Frontal cortex (tissue), 4 donors: ENCODE measurements around the gene LNPK. TPM values are rescaled to one million over a fixed set of nuclear protein-coding genes. Genes with fewer than 3 reads are reported as not detected.
"Not testable (repeated sequence)": the region's sequence is repeated elsewhere in the genome, so short reads cannot be mapped to it uniquely, and the experiment has no call there.

Experiments
- DNase-seq, 2 donors: peaks; one replicate each; pipeline ENCODE4 v3.0.0; 2012; ENCODE audit warnings: low spot score in 2 of 2
- FAIRE-seq: peaks from 2 replicates; lab custom pipeline; 2012; peaks lifted over from hg19 to GRCh38; lab: Jason Lieb, UNC
- total RNA-seq: library from RNA; depleted of rRNA; stranded (reverse); fragments of >200 nt; gene quantifications from one replicate; pipeline ENCODE4 v1.2.3, GENCODE V29; 2014
- donor health status: control.
- donor health status: control.
- donor health status: control.

The LNPK gene, protein sequence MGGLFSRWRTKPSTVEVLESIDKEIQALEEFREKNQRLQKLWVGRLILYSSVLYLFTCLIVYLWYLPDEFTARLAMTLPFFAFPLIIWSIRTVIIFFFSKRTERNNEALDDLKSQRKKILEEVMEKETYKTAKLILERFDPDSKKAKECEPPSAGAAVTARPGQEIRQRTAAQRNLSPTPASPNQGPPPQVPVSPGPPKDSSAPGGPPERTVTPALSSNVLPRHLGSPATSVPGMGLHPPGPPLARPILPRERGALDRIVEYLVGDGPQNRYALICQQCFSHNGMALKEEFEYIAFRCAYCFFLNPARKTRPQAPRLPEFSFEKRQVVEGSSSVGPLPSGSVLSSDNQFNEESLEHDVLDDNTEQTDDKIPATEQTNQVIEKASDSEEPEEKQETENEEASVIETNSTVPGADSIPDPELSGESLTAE
- total RNA-seq = 62.8 TPM

DNA sequence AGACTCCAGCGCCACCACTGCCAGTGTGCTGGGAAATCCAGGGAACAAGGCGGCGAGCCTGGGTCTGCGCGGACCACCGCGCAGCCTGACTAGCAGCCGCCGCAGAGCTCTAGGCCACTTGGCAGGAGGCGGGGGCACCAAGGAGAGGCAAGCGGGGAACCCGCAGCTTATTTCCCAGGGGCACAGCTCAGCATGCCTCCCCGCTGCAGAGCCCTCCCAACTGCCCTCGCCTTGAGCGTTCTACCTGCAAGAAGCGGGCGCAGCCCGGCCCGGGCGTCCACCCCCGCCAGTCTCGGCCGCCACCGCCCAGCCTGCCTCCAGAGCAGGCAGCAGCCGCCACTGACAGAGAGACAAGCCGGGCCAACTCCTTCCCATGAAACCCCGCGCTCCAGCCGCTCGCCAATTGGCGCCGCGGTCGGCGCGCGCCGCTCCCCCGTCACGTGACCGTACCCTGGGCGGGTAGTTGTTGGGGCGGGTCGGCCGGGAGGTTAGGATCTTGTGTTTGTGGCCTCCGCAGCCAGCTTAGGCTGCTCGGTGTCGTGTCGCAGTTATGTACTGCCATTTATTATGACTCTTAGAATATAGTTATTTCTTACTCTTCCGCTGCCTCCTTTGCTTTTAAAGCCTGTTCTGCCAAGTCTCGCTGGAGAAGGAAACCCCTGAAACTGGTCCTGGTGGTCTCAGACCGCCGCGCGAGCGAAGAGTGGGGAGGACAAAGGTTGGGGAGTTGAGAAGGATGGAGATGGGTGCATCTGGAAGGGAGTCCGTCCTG lies at the start of gene LNPK:
Gene LNPK, minus strand, starts transcription at position 352 of the 772 bp plus-strand sequence. CDS start 6,683 bp downstream, outside the sequence.
- no peak for FAIRE-seq

DNA sequence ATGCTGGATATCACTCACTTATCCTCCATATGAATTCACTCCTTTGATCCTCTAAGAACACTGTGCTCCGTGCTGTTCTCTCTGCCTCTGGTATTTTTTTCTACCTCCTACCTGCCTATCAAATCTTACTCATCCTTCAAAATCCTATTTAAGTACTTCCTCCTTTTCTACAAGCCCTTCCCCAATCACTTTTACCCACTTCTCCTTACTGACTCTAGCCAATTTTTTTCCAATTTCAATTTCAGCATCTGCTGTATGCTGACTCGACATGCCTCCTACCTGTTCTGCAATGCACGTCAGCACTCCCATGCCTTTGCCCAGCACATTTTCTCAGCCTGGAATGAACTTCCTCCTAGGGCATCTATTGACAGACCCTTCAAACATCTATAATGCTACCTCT lies 37.3 kb upstream of the LNPK start:
- no peak for FAIRE-seq
- DNase-seq = no peak

More for the DNA sequence above, at the start of gene LNPK:
- peak; percentile 88 to 89 for DNase-seq

DNA sequence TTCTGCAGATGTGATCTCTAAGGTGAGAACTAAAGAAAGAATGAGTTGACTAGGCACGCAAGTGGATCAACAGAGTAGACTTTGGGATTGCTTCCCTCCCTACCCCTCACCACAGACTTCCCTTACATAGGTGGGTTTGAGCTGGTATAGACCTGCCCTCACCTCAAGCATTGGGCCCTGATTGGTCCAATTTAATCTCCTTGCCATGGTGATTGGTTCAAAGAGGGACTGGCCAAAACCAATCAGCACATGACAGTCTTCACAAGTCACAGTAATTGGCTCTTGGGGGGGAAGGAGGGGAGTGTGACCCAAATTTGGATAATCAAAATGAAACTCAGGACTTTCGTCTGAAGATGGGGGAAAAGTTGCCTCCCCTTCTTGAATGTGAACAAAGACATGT lies 36.6 kb upstream of the LNPK start:
- no peak for FAIRE-seq
- no peak for DNase-seq

DNA sequence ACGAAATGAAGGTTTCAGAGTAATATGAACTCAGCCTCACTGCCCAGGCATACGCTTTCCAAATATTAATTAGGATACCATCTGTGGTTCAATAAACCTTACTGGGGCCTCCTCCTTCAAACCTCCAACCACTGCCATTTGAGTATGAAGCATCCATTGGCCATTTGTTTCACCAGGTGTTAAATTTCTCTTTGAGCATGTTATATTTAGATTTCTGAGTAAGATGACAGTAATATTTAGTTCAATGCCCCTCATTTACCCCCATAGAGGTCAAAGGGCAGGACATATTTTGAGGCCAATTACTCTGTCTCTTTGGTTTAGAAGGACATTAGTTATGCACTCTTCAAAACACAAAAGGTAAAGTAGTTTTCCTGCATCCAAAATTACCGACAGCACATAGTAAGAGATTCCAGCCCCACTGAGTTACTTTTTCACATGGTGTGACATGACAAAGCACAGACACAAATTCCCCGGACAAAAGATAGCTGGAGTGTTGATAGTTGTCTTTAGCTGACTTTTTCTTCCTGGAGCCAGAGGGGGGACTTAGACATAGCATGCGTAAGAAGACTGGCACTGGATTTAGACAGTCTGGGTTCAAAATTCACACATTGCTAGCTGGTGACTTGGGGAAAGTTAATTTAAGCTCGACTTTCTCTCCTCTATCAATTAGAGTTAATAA lies 33.1 kb upstream of the LNPK start:
- DNase-seq = no peak
- FAIRE-seq = no peak

DNA sequence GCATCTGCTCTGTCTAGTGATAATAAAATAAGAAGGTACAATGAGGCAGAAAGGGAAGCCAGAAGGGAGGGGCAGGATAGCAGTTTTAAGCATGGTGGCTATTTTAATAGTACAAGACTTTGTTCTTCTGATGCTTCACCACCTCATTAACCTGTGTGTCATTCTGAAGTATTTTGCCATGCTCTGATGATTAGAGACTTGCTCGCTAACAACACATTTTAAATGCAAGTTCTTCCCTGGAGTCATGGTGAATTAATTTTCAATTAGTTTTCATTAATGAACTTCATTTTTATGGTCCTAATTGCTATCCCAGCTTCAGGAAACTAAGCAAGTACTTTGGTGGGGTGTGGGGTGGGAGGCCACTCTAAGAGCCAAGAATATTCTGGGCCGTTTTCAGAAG lies 25.7 kb upstream of the LNPK start:
- no peak for DNase-seq

DNA sequence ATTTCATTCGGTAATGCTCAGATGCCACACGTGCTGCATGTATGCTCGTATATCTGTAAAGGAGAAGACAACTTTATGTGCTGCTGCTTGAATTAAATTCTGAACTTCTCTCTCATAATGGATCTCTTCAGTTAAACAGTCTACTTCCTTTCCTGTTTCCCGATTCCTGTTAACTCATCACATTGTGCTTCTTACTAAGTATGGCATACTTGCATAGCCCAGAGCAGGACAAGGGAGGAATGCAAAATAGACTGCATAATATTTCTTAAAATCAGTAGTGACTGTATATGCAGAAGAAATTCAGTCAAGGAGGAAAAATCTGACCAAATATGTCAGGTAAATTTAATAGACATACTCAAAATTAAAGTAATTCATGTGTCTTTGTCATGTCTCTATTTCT lies 23.9 kb upstream of the LNPK start:
- FAIRE-seq (no peak), DNase-seq (no peak)

More for the DNA sequence above, 25.7 kb upstream of the LNPK start:
- FAIRE-seq = no peak

DNA sequence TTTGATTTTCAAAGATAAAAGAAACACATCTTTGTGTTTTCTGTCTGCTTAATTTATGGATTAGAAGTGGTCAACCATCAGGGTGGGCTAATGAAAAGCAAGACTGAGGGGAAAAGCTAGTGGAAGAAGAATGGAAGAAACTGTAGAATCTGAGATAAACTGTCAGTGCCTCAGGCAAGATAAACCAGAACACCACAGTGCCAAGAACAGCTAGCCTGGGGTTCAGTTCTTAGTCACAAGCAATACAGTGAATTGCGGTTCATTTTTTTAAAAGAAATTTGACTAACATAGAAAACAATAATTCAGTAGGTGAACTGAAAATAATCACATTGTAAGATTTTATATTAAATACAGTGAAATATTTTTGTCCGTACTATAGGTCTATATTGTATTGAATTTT lies 22.0 kb upstream of the LNPK start:
- no peak for DNase-seq
- no peak for FAIRE-seq

DNA sequence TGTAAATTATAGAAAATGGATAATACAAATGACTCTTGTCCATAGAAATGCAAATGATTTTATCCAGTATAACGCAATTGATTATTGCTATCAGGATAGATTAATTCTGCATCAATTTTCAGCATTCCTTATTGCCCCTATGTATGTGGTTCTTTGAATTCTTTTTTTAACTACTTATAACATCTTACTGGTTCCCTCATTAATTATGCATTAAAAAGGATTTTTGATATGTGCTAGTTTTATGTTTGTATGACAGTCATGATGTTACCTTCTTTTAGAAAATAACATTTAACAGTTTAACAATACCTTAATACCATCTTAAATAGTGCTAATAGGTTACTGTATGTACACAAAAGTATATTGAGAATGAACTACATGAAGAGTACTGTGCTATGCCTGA lies 20.0 kb upstream of the LNPK start:
- DNase-seq = no peak
- no peak for FAIRE-seq

DNA sequence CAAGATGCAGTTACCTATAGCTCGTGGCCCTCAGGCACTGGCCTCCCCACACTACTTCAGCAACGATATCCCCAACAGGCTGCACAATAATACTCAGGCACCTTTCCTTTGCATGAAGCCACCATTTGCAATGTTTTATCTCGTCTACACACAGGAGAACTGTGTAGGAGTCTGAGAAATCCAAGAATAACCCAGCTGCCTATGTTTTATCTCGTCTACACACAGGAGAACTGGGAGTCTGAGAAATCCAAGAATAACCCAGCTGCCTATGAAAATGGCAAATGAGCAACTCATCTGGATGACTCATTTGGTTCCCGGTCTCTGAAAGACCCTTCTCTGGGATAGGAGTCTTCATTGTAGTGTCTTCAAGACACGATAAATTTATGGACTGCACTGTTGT lies 18.3 kb upstream of the LNPK start:
- DNase-seq (no peak), FAIRE-seq (no peak)

DNA sequence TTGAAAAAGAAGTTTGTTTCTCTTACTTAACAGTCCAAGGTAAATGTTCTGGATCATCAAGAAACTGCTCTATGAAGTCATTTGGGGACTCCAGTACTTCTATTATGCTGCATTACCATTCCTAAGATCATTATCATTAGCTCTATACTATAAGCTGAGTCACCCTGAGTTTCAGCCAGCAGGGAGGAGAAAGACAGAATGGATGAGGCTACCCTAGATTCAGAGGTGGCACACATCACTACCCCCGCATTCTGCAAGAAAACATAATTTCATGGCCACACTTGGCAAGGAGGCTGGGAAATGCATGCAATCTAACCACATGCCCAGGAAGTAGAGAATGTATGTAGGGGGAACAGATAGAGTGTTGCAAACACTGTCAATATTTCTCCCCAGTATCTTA lies 16.6 kb upstream of the LNPK start:
- FAIRE-seq (no peak), DNase-seq (no peak)

DNA sequence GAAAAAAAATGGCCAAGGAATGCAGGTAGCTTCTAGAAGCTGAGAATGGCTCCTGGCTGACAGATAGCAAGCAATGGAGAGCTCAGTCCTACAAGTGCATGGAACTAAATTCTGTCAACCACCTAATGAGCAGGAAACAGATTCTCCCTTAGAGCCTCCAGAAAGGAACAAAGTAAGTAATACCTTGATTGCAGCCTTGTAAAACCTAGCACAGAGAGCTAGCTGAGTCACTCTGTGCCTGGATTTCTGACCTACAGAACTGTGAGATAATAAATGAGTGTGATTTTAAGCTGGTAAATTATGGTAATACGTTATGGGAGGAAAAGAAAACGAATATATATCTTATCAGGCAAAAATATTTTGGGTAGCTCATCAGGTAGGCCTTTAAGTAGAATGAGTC lies 7.4 kb upstream of the LNPK start:
- no peak for DNase-seq
- no peak for FAIRE-seq

DNA sequence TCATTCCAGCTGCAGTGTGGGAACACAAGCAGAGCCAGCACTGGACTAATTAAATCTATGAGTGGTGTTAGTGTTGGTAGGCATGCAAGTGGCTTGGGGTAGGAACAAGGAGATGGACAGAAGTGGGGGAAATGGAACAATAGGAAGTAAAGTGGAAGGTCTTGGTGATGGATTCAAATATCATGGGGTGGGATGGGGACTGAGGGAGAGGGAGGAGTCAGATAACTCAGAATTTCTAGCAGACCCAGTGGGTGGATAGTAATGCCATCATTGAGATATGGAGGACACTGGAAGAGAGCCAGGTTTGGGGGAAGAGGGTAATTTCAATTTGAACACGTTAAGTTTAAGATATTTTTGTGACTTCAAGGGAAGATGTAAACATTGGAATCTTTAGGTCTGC lies 2.9 kb upstream of the LNPK start:
- no peak for FAIRE-seq
- no peak for DNase-seq

DNA sequence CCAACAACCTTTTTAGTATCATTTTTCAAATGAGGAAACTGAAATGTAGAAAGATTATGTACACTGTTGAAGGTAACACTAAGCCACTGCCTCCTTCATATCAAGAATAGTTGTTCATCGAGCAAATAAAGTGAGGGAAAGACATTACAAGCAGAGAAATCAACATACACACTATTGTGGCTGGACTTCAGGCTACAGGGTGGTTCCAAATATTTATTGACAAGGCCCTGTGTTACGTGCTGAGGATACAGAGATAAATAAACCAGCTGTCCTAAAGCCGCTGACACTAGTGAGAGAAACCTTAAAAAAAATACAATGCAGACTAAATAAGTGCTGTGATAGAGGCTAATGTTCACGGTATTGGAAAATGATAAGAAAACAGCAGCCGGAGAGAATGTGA lies 1.9 kb upstream of the LNPK start:
- DNase-seq = no peak
- FAIRE-seq = no peak

DNA sequence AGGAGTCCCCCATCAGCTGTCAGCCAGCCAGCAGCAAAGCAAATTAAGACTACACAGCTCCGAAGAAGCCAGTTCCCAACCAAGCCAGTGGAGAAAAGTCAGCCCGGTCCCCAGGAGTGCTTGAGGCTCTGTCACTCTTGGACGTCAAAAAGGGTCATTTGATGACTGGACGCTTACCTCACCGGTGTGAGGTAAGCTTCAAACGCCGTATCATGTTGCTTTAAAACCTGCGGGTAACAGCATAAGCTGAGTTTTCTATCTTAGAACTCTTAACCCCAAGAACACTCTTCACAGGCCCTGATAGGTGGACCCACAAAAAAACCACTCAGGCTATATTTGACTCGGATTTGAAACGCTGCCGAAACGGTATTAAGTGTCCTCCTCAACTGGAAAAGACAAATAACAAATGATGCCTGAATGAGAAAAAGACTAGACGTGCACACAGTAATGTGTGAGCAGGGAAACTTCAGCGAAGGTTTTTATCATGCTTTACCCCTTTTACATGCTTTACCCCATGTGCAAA lies 682 bp upstream of the LNPK start:
- FAIRE-seq = no peak

DNA sequence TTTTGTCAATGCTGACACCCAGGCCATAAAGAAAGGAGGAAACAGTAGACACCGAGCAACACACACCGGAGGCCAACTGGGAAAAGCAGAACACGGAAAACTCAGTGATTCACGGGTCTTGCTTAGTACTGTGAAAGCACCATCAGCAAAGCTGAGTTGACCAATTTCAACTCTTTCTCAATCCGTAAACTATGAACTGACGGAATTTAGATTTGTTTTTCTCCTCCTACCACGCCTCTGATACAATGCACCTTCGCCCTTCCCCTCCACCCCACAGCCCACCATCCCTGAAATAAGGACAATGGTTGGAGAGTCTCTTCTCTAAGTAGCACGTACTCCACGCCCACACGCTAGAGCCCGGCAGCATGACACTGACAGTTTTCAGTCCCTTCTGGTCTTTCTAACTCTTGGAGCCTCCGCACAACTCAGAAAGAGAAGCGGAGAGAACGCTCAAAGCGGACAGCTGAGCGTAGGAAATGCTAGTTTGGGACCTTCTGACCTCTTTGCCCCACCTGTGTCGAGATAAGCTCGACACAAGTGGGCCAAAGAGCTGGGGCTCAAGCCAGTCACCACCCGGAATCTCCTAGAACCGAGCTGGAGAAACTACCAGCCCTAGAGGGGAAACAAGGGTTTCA lies 669 bp downstream of the LNPK start:
- DNase-seq (peak; percentile 5 to 10), FAIRE-seq (no peak)

More for the DNA sequence above, 682 bp upstream of the LNPK start:
- peak; percentile 10 to 29 for DNase-seq

DNA sequence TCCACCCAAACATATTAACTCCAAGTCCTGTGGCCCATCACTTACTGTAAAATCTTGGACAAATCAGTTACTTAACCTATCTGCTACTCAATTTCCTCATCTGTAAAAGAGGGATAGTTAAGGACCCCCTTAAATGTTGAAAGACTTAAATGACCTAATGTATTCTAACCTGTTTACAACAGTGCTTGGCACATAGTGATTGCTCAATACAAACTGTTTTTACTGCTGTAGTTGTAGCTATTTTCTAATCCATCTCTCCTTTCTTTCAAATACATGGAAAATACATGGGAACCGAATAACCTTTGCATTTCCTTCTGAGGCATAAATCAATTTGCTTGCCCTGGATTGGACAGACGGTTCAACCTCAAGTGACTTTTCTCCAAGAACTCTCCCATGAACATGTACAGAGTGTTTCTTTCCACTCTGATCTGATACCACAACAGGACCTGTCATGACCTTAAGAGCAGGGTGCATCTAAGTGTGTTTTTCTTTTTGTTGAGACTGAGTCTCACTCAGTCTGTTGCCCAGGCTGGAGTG lies 2.7 kb downstream of the LNPK start:
- DNase-seq (no peak), FAIRE-seq (no peak)

DNA sequence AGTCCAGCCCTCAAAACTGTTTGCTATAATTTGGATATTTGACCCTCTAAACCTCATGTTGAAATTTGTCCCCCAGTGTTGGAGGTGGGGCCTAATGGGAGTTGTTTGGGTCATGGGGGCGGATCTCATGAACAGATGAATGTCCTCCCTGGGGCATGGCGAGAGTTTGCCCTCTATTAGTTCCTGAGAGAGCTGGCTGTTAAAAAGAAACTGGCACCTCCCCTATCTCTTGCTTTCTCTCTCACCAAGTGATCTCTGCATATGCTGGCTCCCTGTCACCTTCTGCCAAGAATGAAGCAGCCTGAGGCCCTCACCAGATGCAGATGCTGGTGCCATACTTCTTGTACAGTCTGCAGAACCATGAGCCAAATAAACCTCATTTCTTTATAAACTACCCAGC lies 12.0 kb downstream of the LNPK start:
- FAIRE-seq (no peak), DNase-seq (no peak)

DNA sequence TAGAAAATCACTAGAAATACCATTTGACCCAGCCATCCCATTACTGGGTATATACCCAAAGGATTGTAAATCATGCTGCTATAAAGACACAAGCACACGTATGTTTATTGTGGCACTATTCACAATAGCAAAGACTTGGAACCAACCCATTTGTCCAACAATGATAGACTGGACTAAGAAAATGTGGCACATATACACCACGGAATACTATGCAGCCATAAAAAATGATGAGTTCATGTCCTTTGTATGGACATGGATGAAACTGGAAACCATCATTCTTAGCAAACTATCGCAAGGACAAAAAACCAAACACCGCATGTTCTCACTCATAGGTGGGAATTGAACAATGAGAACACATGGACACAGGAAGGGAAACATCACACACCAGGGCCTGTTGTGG lies 14.9 kb downstream of the LNPK start:
- FAIRE-seq, DNase-seq: not testable (repeated sequence)

DNA sequence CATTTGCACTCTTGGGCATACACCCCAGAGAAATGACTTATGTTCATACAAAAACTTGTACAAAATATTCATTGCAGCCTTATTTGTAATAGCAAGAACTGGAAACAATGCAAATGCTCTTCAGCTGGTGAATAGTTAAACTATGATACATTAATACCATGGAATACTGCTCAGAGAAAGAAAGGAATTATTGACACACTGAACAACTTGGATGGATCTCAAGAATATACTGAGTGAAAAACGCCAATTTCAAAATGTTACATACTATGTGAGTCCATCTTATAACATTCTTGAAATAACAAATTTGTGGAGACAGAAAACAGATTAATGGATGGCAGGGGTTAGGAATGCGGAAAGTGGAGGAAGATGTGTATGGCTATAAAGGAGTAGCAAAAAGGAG lies 17.2 kb downstream of the LNPK start:
- no peak for FAIRE-seq
- DNase-seq = no peak

DNA sequence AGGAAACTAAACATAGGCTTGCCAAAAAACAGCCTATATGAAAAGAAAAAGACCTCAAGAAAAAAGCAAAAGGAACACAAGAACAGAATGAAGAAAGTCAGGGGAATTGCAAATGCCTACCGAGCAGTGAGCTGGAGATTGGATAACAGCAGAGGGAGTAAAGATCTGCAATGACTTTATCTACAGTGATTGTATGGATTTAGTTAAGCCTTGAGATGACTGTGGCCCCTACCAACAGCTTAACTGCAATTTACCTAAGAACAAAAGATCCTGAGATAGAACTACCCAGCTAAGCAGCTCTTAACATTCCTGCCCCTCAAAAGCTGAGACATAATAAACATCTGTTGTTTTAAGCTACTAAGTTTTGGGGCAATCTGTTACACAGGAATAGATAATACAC lies 20.5 kb downstream of the LNPK start:
- no peak for DNase-seq
- no peak for FAIRE-seq
